IPS-18c (cell line): ENCODE measurements around the gene S100A5.
"Not testable (repeated sequence)": the region's sequence is repeated elsewhere in the genome, so short reads cannot be mapped to it uniquely, and the experiment has no call there.

ENCODE experiments used
- H3K4me3 ChIP-seq: 2 replicates; pipeline ENCODE4 v1.7.0; 2013; ENCODE audit warnings: low read depth, mild to moderate bottlenecking, low read length, moderate library complexity; ENCODE audit not compliant: insufficient read depth
- H3K9me3 ChIP-seq: one replicate; pipeline ENCODE4 v1.6.1; 2013; ENCODE audit warnings: mild to moderate bottlenecking, low read length, moderate library complexity; ENCODE audit not compliant: control insufficient read depth, insufficient read depth

S100A5 gene

DNA sequence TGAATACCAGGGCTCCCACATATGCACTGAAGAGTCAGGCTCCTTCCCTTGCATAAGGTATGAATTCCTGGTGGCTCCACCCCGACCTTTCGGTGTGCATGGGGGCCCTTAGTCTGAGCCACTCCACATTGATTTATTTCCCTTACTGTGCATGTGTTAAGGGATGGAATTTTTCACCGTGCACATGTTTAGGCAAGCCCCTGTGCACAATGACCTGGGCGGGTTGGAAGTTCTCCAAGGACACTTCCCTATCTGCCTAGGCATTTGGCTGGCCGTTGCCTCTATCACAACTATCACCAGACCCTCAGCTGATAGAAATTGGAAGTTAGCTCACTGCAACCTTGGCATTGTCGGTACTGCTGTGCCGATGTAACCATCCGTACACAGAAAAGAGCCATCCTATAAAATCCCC lies 14.6 kb downstream of the S100A5 start:
- Histone ChIP-seq H3K4me3 (no peak overlapping the region), H3K9me3 (no peaks in the 10 kb centered on the region)

- Histone ChIP-seq H3K9me3 (no peaks in the 10 kb centered on the region), H3K4me3 (no peak overlapping the region)
Observed at GRCh38 chr1:153525088-153525728, 15.5 kb downstream of the S100A5 start.

DNA sequence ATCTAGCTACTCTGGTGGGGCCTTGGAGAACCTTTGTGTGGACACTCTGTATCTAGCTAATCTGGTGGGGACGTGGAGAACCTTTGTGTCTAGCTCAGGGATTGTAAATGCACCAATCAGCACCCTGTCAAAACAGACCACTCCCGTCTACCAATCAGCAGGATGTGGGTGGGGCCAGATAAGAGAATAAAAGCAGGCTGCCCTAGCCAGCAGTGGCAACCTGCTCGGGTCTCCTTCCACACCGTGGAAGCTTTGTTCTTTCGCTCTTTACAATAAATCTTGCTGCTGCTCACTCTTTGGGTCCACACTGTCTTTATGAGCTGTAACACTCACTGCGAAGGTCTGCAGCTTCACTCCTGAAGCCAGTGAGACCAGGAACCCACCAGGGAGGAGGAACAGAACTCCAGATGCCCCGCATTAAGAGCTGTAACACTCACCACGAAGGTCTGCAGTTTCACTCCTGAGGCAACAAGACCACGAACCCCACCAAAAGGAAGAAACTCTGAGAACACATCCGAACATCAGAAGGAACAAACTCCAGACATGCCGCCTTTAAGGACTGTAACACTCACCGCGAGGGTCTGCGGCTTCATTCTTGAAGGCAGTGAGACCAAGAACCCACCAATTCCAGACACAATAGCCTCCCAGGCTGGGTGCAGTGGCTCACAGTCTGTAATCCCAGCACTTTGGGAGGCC lies 18.2 kb downstream of the S100A5 start:
- not testable (repeated sequence) for H3K4me3 ChIP-seq, H3K9me3 ChIP-seq

- not testable (repeated sequence) for H3K4me3 ChIP-seq, H3K9me3 ChIP-seq
Observed at GRCh38 chr1:153521808-153522207, 18.9 kb downstream of the S100A5 start.

- H3K4me3 ChIP-seq: no peak overlapping the region
- H3K9me3 ChIP-seq: no peaks in the 10 kb centered on the region
Observed at GRCh38 chr1:153520818-153521476, 19.8 kb downstream of the S100A5 start.

DNA sequence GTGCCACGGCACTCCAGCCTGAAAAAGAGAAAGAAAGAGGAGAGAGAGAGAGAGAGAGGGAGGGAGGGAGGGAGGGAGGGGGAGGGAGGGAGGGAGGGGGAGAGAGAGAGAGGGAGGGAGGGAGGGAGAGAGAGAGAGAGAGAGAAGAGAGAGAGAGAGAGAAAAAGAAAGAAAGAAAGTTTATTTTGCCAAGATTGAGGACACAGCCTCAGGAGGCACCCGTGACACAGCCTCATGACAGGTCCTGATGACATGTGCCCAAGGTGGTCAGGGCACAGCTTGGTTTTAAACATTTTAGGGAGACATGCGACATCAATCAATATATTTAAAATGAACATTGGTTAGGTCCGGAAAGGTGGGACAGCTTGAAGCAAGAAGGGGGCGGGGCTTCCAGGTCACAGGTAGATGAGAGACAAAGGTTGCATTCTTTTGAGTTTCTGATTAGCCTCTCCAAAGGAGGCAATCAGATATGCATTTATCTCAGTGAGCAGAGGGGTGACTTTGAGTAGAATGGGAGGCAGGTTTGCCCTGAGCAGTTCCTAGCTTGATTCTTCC lies 20.5 kb downstream of the S100A5 start:
- H3K9me3 ChIP-seq, H3K4me3 ChIP-seq: not testable (repeated sequence)

- no peak overlapping the region for H3K4me3 ChIP-seq
Observed at GRCh38 chr1:153519242-153519641, 21.5 kb downstream of the S100A5 start.

DNA sequence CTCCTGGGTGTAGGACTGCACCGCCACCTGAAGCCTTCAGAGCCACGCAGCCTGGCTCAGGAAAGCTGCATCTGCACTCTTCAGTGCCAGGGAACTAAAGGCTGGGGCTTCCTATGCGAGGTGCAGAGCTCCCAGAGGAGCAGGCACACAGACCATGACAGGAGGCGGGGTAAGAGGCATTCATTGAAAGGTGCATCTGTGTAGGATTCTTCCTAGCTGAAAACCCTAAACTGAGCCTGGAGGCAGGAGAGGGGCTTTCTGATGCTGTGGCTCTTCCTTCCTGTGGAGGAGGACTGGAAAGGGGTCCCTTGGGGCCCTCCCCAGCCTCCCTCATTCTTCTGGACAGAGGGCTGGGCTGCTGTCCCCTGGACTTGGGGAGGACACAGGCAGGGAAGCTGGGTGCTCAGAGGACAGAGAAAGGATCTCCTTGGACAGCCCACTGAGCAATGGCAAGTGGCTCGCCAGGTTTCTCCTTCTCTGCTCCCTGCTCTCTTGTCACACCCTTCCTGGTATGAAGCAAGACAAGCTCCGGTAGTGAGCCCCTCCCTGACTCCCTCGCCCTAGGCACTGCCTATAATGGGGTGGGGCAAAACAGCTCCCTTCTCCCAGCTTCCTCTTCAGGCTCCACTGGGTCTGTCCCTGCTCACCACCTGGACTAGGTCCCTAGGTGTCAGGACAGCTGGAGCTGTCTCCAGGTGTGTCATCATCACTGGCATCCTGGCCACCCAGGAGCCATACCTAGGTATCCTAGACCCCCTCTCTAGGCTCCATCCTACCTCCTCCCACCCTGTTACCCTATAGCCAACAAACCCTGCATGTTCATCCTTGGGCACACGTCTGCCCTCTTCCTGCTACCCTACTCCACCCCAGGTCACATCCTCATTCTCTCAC lies 25.0 kb downstream of the S100A5 start:
- Histone ChIP-seq H3K4me3 (no peak overlapping the region), H3K9me3 (no peaks in the 10 kb centered on the region)

More at GRCh38 chr1:153519242-153519641, 21.5 kb downstream of the S100A5 start:
- H3K9me3 ChIP-seq: no peaks in the 10 kb centered on the region

- H3K4me3 ChIP-seq: no peak overlapping the region
- H3K9me3 ChIP-seq: no peaks in the 10 kb centered on the region
Observed at GRCh38 chr1:153513666-153514065, 27.1 kb downstream of the S100A5 start.

DNA sequence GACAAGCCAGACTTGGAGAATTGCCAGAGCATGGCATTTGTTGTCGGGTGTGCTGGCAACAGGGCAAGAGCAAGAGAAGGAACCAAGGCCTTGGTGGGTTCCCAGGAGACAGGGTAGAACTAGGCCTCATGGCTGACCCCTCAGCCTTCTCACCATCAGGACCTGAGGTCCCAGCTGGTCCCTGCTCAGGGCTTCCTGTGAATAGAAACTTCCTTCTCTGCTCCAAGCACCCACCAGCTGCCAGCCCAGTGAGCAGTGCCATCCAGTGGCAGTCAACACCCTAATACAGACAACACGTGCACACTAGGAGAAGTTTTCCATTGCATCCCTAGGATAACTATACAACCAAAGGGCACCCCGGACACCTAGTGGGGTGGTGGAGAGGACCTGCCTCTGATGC lies 27.7 kb downstream of the S100A5 start:
- no peak overlapping the region for H3K4me3 ChIP-seq
- H3K9me3 ChIP-seq: no peaks in the 10 kb centered on the region

DNA sequence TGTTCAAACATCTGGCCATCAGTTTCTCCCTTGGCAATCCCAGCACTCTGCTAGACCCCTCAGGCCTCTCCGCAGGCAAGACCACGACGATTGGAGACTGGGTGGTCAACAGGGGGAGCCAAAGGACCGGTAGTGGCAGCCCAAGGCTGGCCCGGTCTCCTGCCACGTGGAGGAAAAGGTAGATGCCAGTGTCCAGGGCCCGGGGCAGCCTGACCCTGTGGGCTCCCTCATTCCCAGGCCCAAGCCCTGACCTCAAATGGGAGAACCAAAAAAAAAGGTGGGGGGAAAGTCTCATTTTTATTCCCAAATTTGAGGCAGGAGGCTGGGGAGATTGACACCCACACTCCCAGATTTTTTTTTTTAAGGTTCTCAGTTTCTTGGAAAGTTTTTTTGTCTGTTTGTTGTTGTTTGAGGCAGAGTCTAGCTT lies 29.7 kb downstream of the S100A5 start:
- H3K9me3 ChIP-seq: no peaks in the 10 kb centered on the region
- H3K4me3 ChIP-seq: no peak overlapping the region

DNA sequence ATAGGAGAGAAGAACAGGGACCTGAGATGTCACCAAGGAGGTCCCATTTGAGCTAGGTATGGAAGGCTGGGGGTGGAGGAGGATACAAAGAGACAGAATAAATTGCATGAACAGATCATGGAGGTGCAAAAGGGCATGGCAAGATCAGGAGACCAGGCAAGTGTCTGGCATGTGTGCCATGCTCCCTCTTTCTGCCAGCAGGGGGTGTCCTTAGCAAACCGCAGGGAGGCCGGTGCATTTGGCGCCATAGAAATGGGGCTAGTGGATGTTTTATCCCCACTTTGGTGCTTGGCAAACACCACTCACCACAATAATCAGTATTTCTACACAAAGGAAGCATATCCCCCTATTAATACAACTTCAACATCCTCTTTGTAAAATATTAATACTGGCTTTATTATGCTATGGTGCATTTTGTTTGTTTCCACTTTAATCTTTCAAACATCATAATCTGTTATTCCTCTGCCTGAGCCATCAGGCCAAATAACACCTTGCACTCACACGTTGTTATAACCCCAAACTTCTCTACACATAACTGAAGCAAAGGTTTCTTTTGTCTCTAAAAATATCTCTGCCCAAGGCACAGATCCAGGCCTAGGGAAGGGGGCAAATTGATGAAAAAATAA lies 30.9 kb downstream of the S100A5 start:
- H3K4me3 ChIP-seq: no peak overlapping the region
- H3K9me3 ChIP-seq: no peaks in the 10 kb centered on the region

GRCh38 chr1:153509036-153509435 lies 31.7 kb downstream of the S100A5 start:
- Histone ChIP-seq H3K4me3 (no peak overlapping the region), H3K9me3 (no peaks in the 10 kb centered on the region)

DNA sequence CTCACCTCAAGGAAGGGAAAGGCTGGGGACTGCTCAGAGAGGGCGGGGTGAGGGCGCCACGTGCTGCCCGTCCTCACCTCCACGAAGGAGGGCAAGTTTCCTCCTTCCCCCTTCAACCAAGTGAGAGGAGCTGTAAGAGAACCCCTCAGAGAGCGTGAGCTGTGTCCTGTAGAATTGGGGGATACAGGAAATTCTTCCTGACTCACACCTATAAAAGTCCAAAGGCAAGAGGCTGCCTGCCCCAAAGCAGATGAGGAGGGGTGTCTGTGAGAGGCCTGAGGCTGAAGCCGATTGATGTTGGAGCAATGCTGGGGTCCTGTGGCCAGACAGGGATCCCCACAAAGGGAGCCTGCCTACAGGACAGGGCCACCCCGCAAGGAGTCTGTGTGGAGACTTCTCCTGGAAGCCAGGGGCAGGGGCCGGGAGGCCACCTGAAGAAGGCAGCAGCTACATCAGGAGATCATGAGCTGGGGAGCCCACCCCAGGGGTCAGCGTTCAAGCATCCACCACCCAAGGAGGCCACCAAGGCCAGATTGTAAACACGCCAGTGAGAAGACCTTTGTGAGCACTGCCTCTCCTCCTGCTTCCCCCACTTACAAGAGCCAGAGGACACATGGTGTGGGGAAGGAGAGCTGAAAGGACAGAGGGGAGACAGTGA lies 32.7 kb downstream of the S100A5 start:
- H3K4me3 ChIP-seq: no peak overlapping the region
- no peaks in the 10 kb centered on the region for H3K9me3 ChIP-seq

DNA sequence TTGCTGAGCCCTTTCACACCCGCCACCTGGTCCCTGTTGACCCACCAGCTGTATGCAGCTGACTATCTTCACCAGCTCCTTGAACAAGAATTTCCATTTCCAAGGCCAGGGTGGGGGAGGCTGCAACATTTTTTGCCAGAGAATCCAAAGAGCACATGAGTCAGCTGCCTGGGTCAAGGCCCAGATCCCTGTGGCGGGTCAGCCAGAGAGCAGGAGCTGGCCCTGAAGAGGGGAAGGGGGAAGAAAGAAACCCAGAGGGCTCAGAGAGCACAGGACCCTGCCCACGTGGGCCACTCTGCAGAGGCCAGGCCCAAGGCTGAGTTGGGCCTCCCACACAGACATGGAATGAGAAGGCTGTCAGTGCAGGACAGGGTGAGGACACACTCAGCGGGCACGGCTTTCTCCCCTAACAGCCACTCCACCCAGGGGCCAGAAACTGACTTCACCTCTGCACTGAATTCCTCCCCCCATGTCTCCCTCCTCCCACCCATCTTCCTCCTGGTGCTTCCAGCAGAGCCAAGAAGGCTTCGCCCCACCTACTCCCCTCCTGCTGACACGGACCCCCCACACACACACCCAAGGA lies 33.8 kb downstream of the S100A5 start:
- Histone ChIP-seq H3K4me3 (no peak overlapping the region), H3K9me3 (no peaks in the 10 kb centered on the region)

- Histone ChIP-seq H3K4me3 (no peak overlapping the region), H3K9me3 (no peaks in the 10 kb centered on the region)
Observed at GRCh38 chr1:153506386-153506785, 34.3 kb downstream of the S100A5 start.
